Spleen (tissue), 11 donors: ENCODE measurements around the gene NCOA3. TPM values are rescaled to one million over a fixed set of nuclear protein-coding genes. Genes with fewer than 3 reads are reported as not detected.
"Not testable (repeated sequence)": the region's sequence is repeated elsewhere in the genome, so short reads cannot be mapped to it uniquely, and the experiment has no call there.

ENCODE experiments used
- DNase-seq: peaks from one replicate; pipeline ENCODE4 v3.0.0-alpha.2; 2020
- H3K27ac ChIP-seq, 8 donors: fragments of 200-600 bp; sonication (generic) in 7 of 8; 1 replicate in 4 of 8; 2 replicates in 4 of 8; pipeline versions ENCODE4 v1.5.0 to v1.8.0; 2016 to 2021; ENCODE audit warnings: inconsistent platforms in 4 of 8, mild to moderate bottlenecking in 4 of 8, moderate library complexity in 1 of 8
- H3K27me3 ChIP-seq, 7 donors: fragments of 200-600 bp; sonication (generic) in 6 of 7; replicated peaks in 1 of 7; 1 replicate in 4 of 7; 2 replicates in 3 of 7; pipeline versions ENCODE4 v1.5.0 to v1.8.0; 2016 to 2021; ENCODE audit warnings: inconsistent platforms in 3 of 7, mild to moderate bottlenecking in 1 of 7
- H3K36me3 ChIP-seq, 6 donors: fragments of 200-600 bp; sonication (generic) in 5 of 6; 1 replicate in 4 of 6; 2 replicates in 2 of 6; pipeline versions ENCODE4 v1.5.0 to v1.8.0; 2016 to 2021; ENCODE audit warnings: inconsistent platforms in 2 of 6
- H3K4me1 ChIP-seq, 6 donors: fragments of 200-600 bp; sonication (generic) in 5 of 6; 1 replicate in 3 of 6; 2 replicates in 3 of 6; pipeline versions ENCODE4 v1.5.0 to v1.8.0; 2016 to 2021; ENCODE audit warnings: inconsistent platforms in 3 of 6
- H3K4me3 ChIP-seq, 8 donors: fragments of 200-600 bp; sonication (generic) in 7 of 8; 1 replicate in 4 of 8; 2 replicates in 4 of 8; pipeline versions ENCODE4 v1.5.0 to v1.8.0; 2016 to 2021; ENCODE audit warnings: inconsistent platforms in 4 of 8, mild to moderate bottlenecking in 4 of 8, moderate library complexity in 2 of 8
- H3K9me3 ChIP-seq, 8 donors: fragments of 200-600 bp; sonication (generic) in 7 of 8; 1 replicate in 4 of 8; 2 replicates in 4 of 8; pipeline versions ENCODE4 v1.5.0 to v1.8.0; 2016 to 2021; ENCODE audit warnings: inconsistent platforms in 4 of 8
- CTCF ChIP-seq, 11 experiments: fragments of 200-600 bp in 7 of 11; fragments of 450-650 bp in 4 of 11; sonication (generic) in 4 of 11; IDR thresholded peaks in 8 of 11; conservative IDR thresholded peaks in 3 of 11; 1 replicate in 7 of 11; 2 replicates in 4 of 11; pipeline versions ENCODE4 v1.4.0 to v1.8.0; 2016 to 2021; ENCODE audit warnings: antibody characterized with exemption in 11 of 11, inconsistent platforms in 4 of 11, mild to moderate bottlenecking in 1 of 11
- POLR2A ChIP-seq, 3 donors: fragments of 450-650 bp; IDR thresholded peaks; one replicate each; pipeline ENCODE4 v1.5.1; 2017; ENCODE audit warnings: antibody characterized with exemption in 3 of 3, mild to moderate bottlenecking in 1 of 3
- POLR2AphosphoS5 ChIP-seq, 3 donors: sonication (generic); formaldehyde crosslinking; IDR thresholded peaks; one replicate each; pipeline ENCODE4 v1.5.1; 2017; ENCODE audit warnings: antibody characterized with exemption in 3 of 3
- WGBS, 5 donors: extraction: QIAGEN DNeasy Blood & Tissue Kit in 3 of 5; methylation state at CpG; one replicate each; pipeline versions ENCODE4 v1.1.5 to v1.1.7; 2013 to 2018; 5-methylcytosine and 5-hydroxymethylcytosine counted together
- intact Hi-C: fragments of 100-400 bp; cut with DNase I; formaldehyde crosslinking; loops from one replicate; pipeline ENCODE4 v1.15.0; 2023; ENCODE audit warnings: low total_unique reads
- polyA plus RNA-seq, 3 donors: library from polyadenylated mRNA; stranded (reverse); fragments of 200-250 nt; gene quantifications; one replicate each; pipeline ENCODE4 v1.2.1, GENCODE V29; 2013
- total RNA-seq, 7 donors: library from RNA; depleted of rRNA in 3 of 7; stranded (reverse); fragments of >200 nt in 3 of 7; fragmentation: NEBNext Ultra II Directional in 4 of 7; extraction: Animal tissue kit (Norgen Biotek cat#: 25700) in 4 of 7; gene quantifications; one replicate each; pipeline versions ENCODE4 v1.1.0 to v1.2.1, GENCODE V29; 2016 to 2021
- donor health status: healthy with polysubstance abuse.
- donor health status: DM: no; HTN: no; CAD: no; lungs with moderate emphysema.
- donor health status: DM: no; HTN: no; CAD: no.
- donor health status: Bipolar disorder and iron deficiency.
- donor health status: healthy.
- donor health status: DM: no; HTN: no; CAD: no.
- donor health status: DM: yes; HTN: yes; CAD: no.

NCOA3 gene
- total and polyA plus RNA-seq, 10 donors = 12.5 to 93.7 (median 82.2) TPM

GRCh38 chr20:47456952-47457724 lies 44.5 kb upstream of the NCOA3 start:
- Histone ChIP-seq H3K4me3 (no peak overlapping the region), H3K27me3 (no peaks in the 10 kb centered on the region), H3K9me3 (no peaks in the 10 kb centered on the region), H3K36me3 (no peaks in the 10 kb centered on the region), H3K27ac (no peak overlapping the region), H3K4me1 (peaks cover 0 to 33% (median 11%) of the 10 kb centered on the region in 6 donors)
- no peak for TF ChIP-seq CTCF (IDR thresholded peaks at IDR 0.05 in 8 of 11, conservative IDR thresholded peaks at IDR 0.05 in 3 of 11)
- no peak for TF ChIP-seq POLR2A (IDR thresholded peaks at IDR 0.05)
- DNase-seq = no peak
- intact Hi-C loops = no loop called here
- WGBS, 5 donors = 85 to 92% (median 89%) methylated on average over 13 of the region's 13 CpGs

GRCh38 chr20:47458280-47459050 lies 43.2 kb upstream of the NCOA3 start:
- WGBS, 5 donors = 87 to 100% (median 97%) methylated on average over 8 of the region's 8 CpGs
- H3K27ac ChIP-seq, intact Hi-C loops: not testable (repeated sequence)

GRCh38 chr20:47459344-47460073 lies 42.2 kb upstream of the NCOA3 start:
- Histone ChIP-seq H3K27ac (no peak overlapping the region), H3K4me1 (peaks cover 0 to 13% (median 1%) of the 10 kb centered on the region in 6 donors), H3K9me3 (no peaks in the 10 kb centered on the region), H3K4me3 (no peak overlapping the region), H3K36me3 (no peaks in the 10 kb centered on the region), H3K27me3 (no peaks in the 10 kb centered on the region)
- no peak for DNase-seq
- 91 to 95% (median 94%) methylated on average over 9 of the region's 9 CpGs for WGBS, 5 donors
- intact Hi-C loops = no loop called here
- TF ChIP-seq POLR2AphosphoS5 (IDR thresholded peaks at IDR 0.05) = no peak
- TF ChIP-seq CTCF (IDR thresholded peaks at IDR 0.05 in 8 of 11, conservative IDR thresholded peaks at IDR 0.05 in 3 of 11) = no peak
- TF ChIP-seq POLR2A (IDR thresholded peaks at IDR 0.05) = no peak

More at GRCh38 chr20:47458280-47459050, 43.2 kb upstream of the NCOA3 start:
- peaks cover 0 to 20% (median 5%) of the 10 kb centered on the region in 6 donors for H3K4me1 ChIP-seq
- not testable (repeated sequence) for H3K9me3 ChIP-seq, DNase-seq, H3K27me3 ChIP-seq, H3K36me3 ChIP-seq, H3K4me3 ChIP-seq

- intact Hi-C loops, H3K27ac ChIP-seq, H3K4me1 ChIP-seq, DNase-seq, H3K36me3 ChIP-seq, H3K27me3 ChIP-seq, H3K4me3 ChIP-seq, H3K9me3 ChIP-seq: not testable (repeated sequence)
- WGBS, 5 donors = 96 to 99% (median 97%) methylated on average over 6 of the region's 6 CpGs
Observed at GRCh38 chr20:47460761-47461112, 41.0 kb upstream of the NCOA3 start.
